ENCODE results near the gene COQ8B. TPM values are rescaled to one million over a fixed set of nuclear protein-coding genes. Genes with fewer than 3 reads are reported as not detected.

The COQ8B gene
- total and polyA plus RNA-seq, 2 donors (not counting 1 experiment from before 2014, with no cell fraction given) = 58.9 to 62.6 TPM

GRCh38 chr19:40756502-40757110 is 39.9 kb upstream of the COQ8B start:
- 86% methylated on average over 10 of the region's 11 CpGs for WGBS (ENCODE audit: insufficient coverage)
- Mint-ChIP-seq H3K4me1 (peaks cover 43% of the 10 kb centered on the region), H3K4me3 (peak overlapping the region; percentile 3), H3K27me3 (no peaks in the 10 kb centered on the region), H3K27ac (peak overlapping the region; percentile 70), H3K9me3 (ENCODE audit: insufficient read depth) (no peaks in the 10 kb centered on the region)
- H3K4me2 ChIP-seq (replicated peaks; ENCODE audit: low read depth, low read length, poor library complexity, severe bottlenecking) = peak overlapping the region; percentile 22
- H3K36me3 ChIP-seq (replicated peaks in 1 of 2; ENCODE audit: control extremely low read depth in 1 of 2, control insufficient read depth in 1 of 2, extremely low read depth in 1 of 2, insufficient read depth in 2 of 2, low read length in 1 of 2) = peaks cover 25 to 65% of the 10 kb centered on the region in 2 experiments
- H3K27me3 ChIP-seq (replicated peaks in 1 of 4; ENCODE audit: control extremely low read depth in 1 of 4, control insufficient read depth in 3 of 4, insufficient read depth in 4 of 4, low read length in 3 of 4) = no peaks in the 10 kb centered on the region
- TF ChIP-seq EZH2 (IDR thresholded peaks at IDR 0.05; ENCODE audit: borderline replicate concordance, insufficient read depth, low read depth, low read length, poor library complexity, severe bottlenecking) (no peak), CTCF (IDR thresholded peaks at IDR 0.05) (no peak)
- H4K20me1 ChIP-seq (ENCODE audit: control insufficient read depth, insufficient read depth, low read length, poor library complexity, severe bottlenecking) = peaks cover 75% of the 10 kb centered on the region
- ChIA-PET CTCF (interaction anchor here (0.5 to 2.9 kb wide), 4 partner anchors 13 to 50 kb away, joined by 3 to 14 read pairs (median 8); partner anchors contain the start of gene EGLN2), POLR2A (interaction anchor here (0.6 to 1.8 kb wide), 2 partner anchors 21 to 35 kb away, joined by 4 to 5 read pairs; partner anchors contain the start of gene RAB4B)
- no peak overlapping the region for H2AFZ ChIP-seq (ENCODE audit: insufficient read depth, low read depth, low read length, poor library complexity, severe bottlenecking)
- no peak for ATAC-seq (ENCODE audit: low read depth)
- H3K9ac ChIP-seq (ENCODE audit: low read length) = no peak overlapping the region
- no peak overlapping the region for H3K4me3 ChIP-seq (ENCODE audit: control extremely low read depth in 1 of 5, extremely low read depth in 1 of 5, insufficient read depth in 1 of 5, low read depth in 2 of 5, low read length in 4 of 5)
- intact Hi-C loops (cut with micrococcal nuclease) = no loop called here
- H3K4me1 ChIP-seq (ENCODE audit: control insufficient read depth in 2 of 2, insufficient read depth in 2 of 2, low read length in 2 of 2) = peaks cover 38 to 51% of the 10 kb centered on the region in 2 donors
- DNase-seq = no peak
- H3K27ac ChIP-seq (ENCODE audit: low read length in 2 of 2) = peak overlapping the region in 1 of 2 donors; percentile 52
- H3K79me2 ChIP-seq (ENCODE audit: control insufficient read depth, insufficient read depth, low read length) = peaks cover 81% of the 10 kb centered on the region
- no peaks in the 10 kb centered on the region for H3K9me3 ChIP-seq (ENCODE audit: control extremely low read depth in 1 of 3, control insufficient read depth in 2 of 3, insufficient read depth in 1 of 3, low read length in 2 of 3)

GRCh38 chr19:40755791-40756190 is 39.1 kb upstream of the COQ8B start:
- H3K4me3 ChIP-seq (ENCODE audit: control extremely low read depth in 1 of 5, extremely low read depth in 1 of 5, insufficient read depth in 1 of 5, low read depth in 2 of 5, low read length in 4 of 5) = no peak overlapping the region
- H3K9ac ChIP-seq (ENCODE audit: low read length) = no peak overlapping the region

More at GRCh38 chr19:40755791-40756190, 39.1 kb upstream of the COQ8B start:
- Histone ChIP-seq H4K20me1 (ENCODE audit: control insufficient read depth, insufficient read depth, low read length, poor library complexity, severe bottlenecking) (peaks cover 68% of the 10 kb centered on the region), H3K4me2 (replicated peaks; ENCODE audit: low read depth, low read length, poor library complexity, severe bottlenecking) (peak overlapping the region; percentile 63), H3K4me1 (ENCODE audit: control insufficient read depth in 2 of 2, insufficient read depth in 2 of 2, low read length in 2 of 2) (peaks cover 38 to 54% of the 10 kb centered on the region in 2 donors), H3K36me3 (replicated peaks in 1 of 2; ENCODE audit: control extremely low read depth in 1 of 2, control insufficient read depth in 1 of 2, extremely low read depth in 1 of 2, insufficient read depth in 2 of 2, low read length in 1 of 2) (peaks cover 23 to 57% of the 10 kb centered on the region in 2 experiments), H3K79me2 (ENCODE audit: control insufficient read depth, insufficient read depth, low read length) (peaks cover 83% of the 10 kb centered on the region), H2AFZ (ENCODE audit: insufficient read depth, low read depth, low read length, poor library complexity, severe bottlenecking) (no peak overlapping the region), H3K27me3 (replicated peaks in 1 of 4; ENCODE audit: control extremely low read depth in 1 of 4, control insufficient read depth in 3 of 4, insufficient read depth in 4 of 4, low read length in 3 of 4) (no peaks in the 10 kb centered on the region), H3K27ac (ENCODE audit: low read length in 2 of 2) (no peak overlapping the region), H3K9me3 (ENCODE audit: control extremely low read depth in 1 of 3, control insufficient read depth in 2 of 3, insufficient read depth in 1 of 3, low read length in 2 of 3) (no peaks in the 10 kb centered on the region)
- no peaks in the 10 kb centered on the region for H3K9me3 Mint-ChIP-seq (ENCODE audit: insufficient read depth)
- intact Hi-C loops (cut with micrococcal nuclease) = no loop called here
- POLR2A ChIA-PET = interaction anchor here (0.6 to 1.8 kb wide), 2 partner anchors 22 to 34 kb away, joined by 4 to 5 read pairs; partner anchors contain the start of gene RAB4B
- TF ChIP-seq EZH2 (IDR thresholded peaks at IDR 0.05; ENCODE audit: borderline replicate concordance, insufficient read depth, low read depth, low read length, poor library complexity, severe bottlenecking) = no peak
- no peak for TF ChIP-seq CTCF (IDR thresholded peaks at IDR 0.05)
- H3K27ac Mint-ChIP-seq = peak overlapping the region; percentile 41
- 100% methylated on average over 4 of the region's 8 CpGs for WGBS (ENCODE audit: insufficient coverage)
- H3K27me3 Mint-ChIP-seq = no peaks in the 10 kb centered on the region
- peak overlapping the region; percentile 41 for H3K4me3 Mint-ChIP-seq
- H3K4me1 Mint-ChIP-seq = peaks cover 45% of the 10 kb centered on the region
- ATAC-seq (ENCODE audit: low read depth) = no peak
- CTCF ChIA-PET = interaction anchor here (0.5 to 2.9 kb wide), 5 partner anchors 12 to 61 kb away, joined by 3 to 14 read pairs (median 5); partner anchors contain the start of gene EGLN2
- no peak for DNase-seq
